Measurements from ENCODE around the gene MGARP.

The MGARP gene

GRCh38 chr4:139301821-139302611 lies 22.0 kb upstream of the MGARP start, which contains the start of gene NDUFC1:
Gene NDUFC1 (minus strand): TSS chr4:139302477. CDS start chr4:139295798, 6,679 bp downstream.
- H3K36me3 ChIP-seq (ENCODE audit: low read length) = no peaks in the 10 kb centered on the region

GRCh38 chr4:139301113-139301820 lies 21.2 kb upstream of the MGARP start, which contains the start of gene NAA15:
Gene NAA15 (plus strand): TSS chr4:139301505. CDS start chr4:139301778, 273 bp downstream.
- peak within 1 kb of the TSS; percentile 85 for H3K9ac ChIP-seq (ENCODE audit: low read length)
- no peaks in the 10 kb centered on the region for H3K36me3 ChIP-seq (ENCODE audit: low read length)
- peaks cover 49% of the 10 kb centered on the region for H3K79me2 ChIP-seq (ENCODE audit: insufficient read depth, low read length)
- H3K27me3 ChIP-seq (ENCODE audit: low read length) = no peaks in the 10 kb centered on the region
- no peaks in the 10 kb centered on the region; the same call in 1 of the 2 replicates for H4K20me1 ChIP-seq (ENCODE audit: low read depth, low read length)
- H3F3A ChIP-seq (ENCODE audit: insufficient read depth) = peaks cover 5% of the 10 kb centered on the region; the same call in 1 of the 2 replicates
- TF ChIP-seq EZH2phosphoT487 (conservative IDR thresholded peaks at IDR 0.05; ENCODE audit: low read length) (no peak), CTCF (IDR thresholded peaks at IDR 0.05; ENCODE audit: insufficient read depth, low read length, poor library complexity, severe bottlenecking) (no peak)
- H3K9me2 ChIP-seq (replicated peaks; ENCODE audit: insufficient read depth, low read length) = no peaks in the 10 kb centered on the region
- peak within 1 kb of the TSS; percentile 75 for H3K4me2 ChIP-seq (ENCODE audit: low read depth, low read length, poor library complexity, severe bottlenecking)
- H2AFZ ChIP-seq (ENCODE audit: low read depth, low read length, severe bottlenecking) = peak within 1 kb of the TSS; percentile 86
- H3K27ac ChIP-seq (ENCODE audit: low read depth, low read length) = peak within 1 kb of the TSS; percentile 81
- H3K4me3 ChIP-seq (ENCODE audit: insufficient read depth, low read length, poor library complexity, severe bottlenecking) = peak within 1 kb of the TSS; percentile 65
- no peaks in the 10 kb centered on the region for H3K9me3 ChIP-seq (ENCODE audit: insufficient read depth, low read length)

More at GRCh38 chr4:139301821-139302611, 22.0 kb upstream of the MGARP start, which contains the start of gene NDUFC1:
- Histone ChIP-seq H3K27ac (ENCODE audit: low read depth, low read length) (peak within 1 kb of the TSS; percentile 81), H3K4me2 (ENCODE audit: low read depth, low read length, poor library complexity, severe bottlenecking) (peak within 1 kb of the TSS; percentile 75), H3K27me3 (ENCODE audit: low read length) (no peaks in the 10 kb centered on the region), H3K4me3 (ENCODE audit: insufficient read depth, low read length, poor library complexity, severe bottlenecking) (peak within 1 kb of the TSS; percentile 65), H3K9ac (ENCODE audit: low read length) (peak within 1 kb of the TSS; percentile 85), H3K9me2 (replicated peaks; ENCODE audit: insufficient read depth, low read length) (no peaks in the 10 kb centered on the region), H3K9me3 (ENCODE audit: insufficient read depth, low read length) (no peaks in the 10 kb centered on the region), H3F3A (ENCODE audit: insufficient read depth) (peaks cover 5% of the 10 kb centered on the region; the same call in 1 of the 2 replicates), H4K20me1 (ENCODE audit: low read depth, low read length) (no peaks in the 10 kb centered on the region; the same call in 1 of the 2 replicates), H3K79me2 (ENCODE audit: insufficient read depth, low read length) (peaks cover 56% of the 10 kb centered on the region), H2AFZ (ENCODE audit: low read depth, low read length, severe bottlenecking) (peak within 1 kb of the TSS; percentile 41)
- TF ChIP-seq CTCF (IDR thresholded peaks at IDR 0.05; ENCODE audit: insufficient read depth, low read length, poor library complexity, severe bottlenecking) (no peak), EZH2phosphoT487 (conservative IDR thresholded peaks at IDR 0.05; ENCODE audit: low read length) (no peak)

GRCh38 chr4:139300431-139301112 lies 20.5 kb upstream of the MGARP start:
- no peaks in the 10 kb centered on the region for H3K27me3 ChIP-seq (ENCODE audit: low read length)
- peak overlapping the region; percentile 85 for H3K9ac ChIP-seq (ENCODE audit: low read length)
- H3K4me3 ChIP-seq (ENCODE audit: insufficient read depth, low read length, poor library complexity, severe bottlenecking) = peak overlapping the region; percentile 65
- peaks cover 42% of the 10 kb centered on the region for H3K79me2 ChIP-seq (ENCODE audit: insufficient read depth, low read length)
- TF ChIP-seq EZH2phosphoT487 (conservative IDR thresholded peaks at IDR 0.05; ENCODE audit: low read length) (no peak), CTCF (IDR thresholded peaks at IDR 0.05; ENCODE audit: insufficient read depth, low read length, poor library complexity, severe bottlenecking) (no peak)
- H4K20me1 ChIP-seq (ENCODE audit: low read depth, low read length) = no peaks in the 10 kb centered on the region; the same call in 1 of the 2 replicates
- H3F3A ChIP-seq (ENCODE audit: insufficient read depth) = peaks cover 5% of the 10 kb centered on the region; the same call in 1 of the 2 replicates
- H3K9me2 ChIP-seq (replicated peaks; ENCODE audit: insufficient read depth, low read length) = no peaks in the 10 kb centered on the region
- no peaks in the 10 kb centered on the region for H3K36me3 ChIP-seq (ENCODE audit: low read length)
- peak overlapping the region; percentile 75 for H3K4me2 ChIP-seq (ENCODE audit: low read depth, low read length, poor library complexity, severe bottlenecking)
- H2AFZ ChIP-seq (ENCODE audit: low read depth, low read length, severe bottlenecking) = peak overlapping the region; percentile 86
- H3K9me3 ChIP-seq (ENCODE audit: insufficient read depth, low read length) = no peaks in the 10 kb centered on the region
- peak overlapping the region; percentile 81 for H3K27ac ChIP-seq (ENCODE audit: low read depth, low read length)

Measured in SU-DHL-6 (cell line).